Left lobe of liver (tissue), 2 donors: ENCODE data around the gene MSL1. TPM values are rescaled to one million over a fixed set of nuclear protein-coding genes. Genes with fewer than 3 reads are reported as not detected.

Experiments used
- ATAC-seq: fragments of 200-7000 bp; cut with Tn5 transposase; one replicate; pipeline ENCODE4 v1.9.1; 2020; ENCODE audit warnings: mild to moderate bottlenecking, moderate library complexity
- DNase-seq: peaks from one replicate; pipeline ENCODE4 v3.0.0-alpha.2; 2020; ENCODE audit warnings: low spot score
- total RNA-seq: library from RNA; stranded (reverse); gene quantifications from one replicate; pipeline ENCODE4 v1.2.1, GENCODE V29; 2021
- donor health status: DM: no; HTN: no; CAD: no; lungs with moderate emphysema.
- donor health status: DM: no; HTN: yes; CAD: no.

Gene MSL1
- total RNA-seq, 1 donor from 2014 or later: 45.9 TPM

GRCh38 chr17:40103688-40104087 lies 18.1 kb upstream of the MSL1 start:
- DNase-seq (no peak), ATAC-seq (no peak)

DNA sequence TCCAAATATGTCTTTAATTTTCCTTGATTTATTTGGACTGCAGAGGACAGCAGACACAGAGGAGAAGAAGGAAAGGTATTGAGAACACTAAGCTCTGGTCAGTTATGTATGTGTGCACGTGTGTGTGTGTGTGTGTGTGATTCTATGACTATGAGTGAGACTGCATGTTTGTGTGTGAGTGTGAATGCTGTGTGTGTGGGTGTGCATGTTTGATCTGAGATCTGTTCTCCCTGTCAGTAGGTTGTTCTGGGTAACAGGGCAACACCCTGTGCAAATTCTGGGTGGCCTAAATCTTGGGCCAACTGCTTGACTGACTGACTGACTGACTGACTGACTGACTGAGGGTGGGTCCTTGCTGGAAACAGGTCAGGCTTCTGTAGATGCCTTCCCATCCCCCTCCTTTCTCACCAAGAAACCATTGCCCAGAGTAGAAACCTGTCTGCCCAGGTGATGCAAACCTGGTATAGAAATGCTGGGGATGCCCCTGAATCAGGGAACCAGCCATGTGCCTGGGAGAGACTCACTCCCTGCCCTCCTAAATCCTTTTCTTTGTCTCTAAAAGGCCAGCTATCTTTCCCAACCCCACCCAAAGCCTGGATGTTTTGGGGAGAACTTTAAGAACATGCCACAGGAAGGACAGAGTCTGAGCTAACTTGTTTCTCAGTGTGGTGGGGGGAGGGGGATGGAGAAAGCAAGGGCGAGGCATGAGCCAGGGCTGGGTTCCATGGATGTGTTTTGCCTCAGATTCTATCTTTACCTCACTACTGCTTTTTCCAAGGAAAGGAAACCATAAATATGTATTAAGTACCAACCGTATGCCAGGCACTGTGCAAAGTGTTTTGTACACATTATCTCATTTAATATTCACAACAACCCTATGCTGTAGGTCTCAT lies 16.9 kb upstream of the MSL1 start:
- ATAC-seq (no peak), DNase-seq (no peak)

- DNase-seq: no peak
Measured at GRCh38 chr17:40105861-40106759, 15.7 kb upstream of the MSL1 start.

GRCh38 chr17:40106760-40107521 lies 14.8 kb upstream of the MSL1 start:
- no peak for ATAC-seq
- DNase-seq: no peak

More at GRCh38 chr17:40105861-40106759, 15.7 kb upstream of the MSL1 start:
- no peak for ATAC-seq

GRCh38 chr17:40107522-40108174 lies 14.1 kb upstream of the MSL1 start:
- no peak for DNase-seq
- ATAC-seq: no peak

DNA sequence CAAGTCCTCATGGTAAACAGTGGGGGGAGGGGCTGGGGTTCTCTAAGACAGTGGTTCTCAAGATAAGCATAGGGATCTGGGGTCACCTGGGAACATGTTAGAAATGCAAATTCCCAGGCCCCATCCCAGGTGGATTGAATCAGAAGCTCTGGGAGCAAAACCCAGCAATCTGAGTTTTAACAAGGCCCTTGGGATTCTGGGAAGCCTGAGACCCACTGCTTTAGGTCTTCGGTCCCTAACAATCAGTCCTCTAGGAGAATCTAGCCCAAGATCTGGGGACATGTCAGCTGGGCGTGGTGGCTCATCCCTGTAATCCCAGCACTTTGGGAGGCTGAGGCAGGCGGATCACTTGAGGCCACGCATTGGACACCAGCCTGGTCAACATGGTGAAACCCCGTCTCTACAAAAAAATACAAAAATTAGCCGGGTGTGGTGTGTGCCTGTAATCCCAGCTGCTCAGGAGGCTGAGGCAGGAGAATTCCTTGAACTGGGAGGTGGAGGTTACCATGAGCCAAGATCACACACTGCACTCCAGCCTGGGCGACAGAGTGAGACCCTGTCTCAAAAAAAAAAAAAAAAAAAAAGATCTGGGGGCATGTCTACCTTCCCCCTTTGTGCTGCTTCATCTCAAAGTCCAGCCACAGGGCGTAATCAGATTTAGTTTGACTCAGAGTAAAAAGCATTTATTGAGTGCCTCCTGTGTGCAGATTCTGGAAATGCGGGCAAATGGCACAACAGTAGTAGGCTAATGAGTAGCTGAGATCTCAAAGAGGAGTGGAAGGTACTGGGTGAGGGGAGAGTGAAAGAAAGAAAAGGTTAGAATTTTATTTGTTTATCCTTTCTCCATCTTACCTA lies 12.6 kb upstream of the MSL1 start:
- DNase-seq (no peak), ATAC-seq (no peak)

DNA sequence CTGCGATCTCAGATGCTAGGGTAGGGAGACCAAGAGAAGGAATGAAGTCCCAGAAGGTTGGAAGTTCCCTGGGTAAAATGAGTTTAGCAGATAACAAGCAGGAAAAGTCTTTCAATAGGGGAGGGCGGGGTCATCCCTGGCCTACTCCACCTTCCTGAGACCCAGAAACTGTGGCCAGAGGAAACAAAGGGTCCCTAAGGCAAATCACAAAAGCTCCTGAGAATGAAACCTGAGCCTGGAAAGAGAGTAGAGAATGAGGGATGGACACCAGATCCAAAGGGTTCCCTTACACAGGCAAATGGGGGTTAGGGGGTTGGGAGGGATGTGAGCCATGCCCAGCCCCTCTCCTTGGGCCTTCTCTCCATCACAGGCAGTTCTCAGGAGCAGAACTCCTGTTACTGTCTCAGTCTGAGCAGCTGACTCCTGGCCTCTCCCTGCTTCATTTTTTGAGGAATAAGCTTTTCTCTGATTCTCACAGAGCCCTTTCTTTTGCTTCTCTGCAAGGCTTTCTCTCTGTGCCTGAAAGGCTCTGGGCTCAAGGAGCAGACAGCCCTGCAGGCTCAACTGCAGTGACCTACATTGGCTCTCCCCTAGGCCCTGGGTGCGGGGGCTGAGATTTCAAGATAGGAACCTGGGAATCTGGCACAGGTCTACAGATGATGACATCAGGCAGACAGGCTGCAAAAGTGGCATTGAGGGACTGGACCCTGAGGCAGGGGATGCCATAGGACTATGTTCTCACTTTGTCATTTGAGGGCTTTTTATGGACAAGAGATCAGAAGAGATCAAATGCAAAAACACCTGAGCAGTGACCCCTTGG lies 11.5 kb upstream of the MSL1 start:
- ATAC-seq (no peak), DNase-seq (no peak)

GRCh38 chr17:40111221-40112128 lies 10.3 kb upstream of the MSL1 start:
- DNase-seq: peak; percentile 90
- peak; percentile 73 for ATAC-seq

DNA sequence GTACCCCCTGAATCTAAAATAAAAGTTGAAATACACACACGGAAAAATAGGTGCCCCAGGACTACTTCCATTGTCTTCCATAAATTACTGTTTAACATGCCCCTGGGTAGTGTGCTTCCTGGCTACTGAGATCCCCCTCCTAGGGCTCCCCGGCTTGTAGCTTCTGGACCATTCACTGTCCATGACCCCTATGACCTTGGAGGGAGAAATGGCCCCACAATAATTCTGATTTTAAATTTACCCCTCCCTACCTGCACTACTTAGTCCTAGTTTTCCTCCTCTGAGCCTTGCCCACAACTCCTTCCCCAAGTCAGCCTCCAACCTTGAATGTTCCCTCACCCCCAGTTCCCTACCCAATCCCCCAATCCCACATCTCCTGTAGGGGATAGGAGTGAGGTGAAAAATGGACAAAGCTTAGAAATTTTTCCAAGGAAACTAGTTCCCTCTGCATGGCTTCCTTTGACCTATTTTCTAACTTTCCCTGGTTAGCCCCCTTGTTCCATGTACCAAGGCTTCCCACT lies 9.5 kb upstream of the MSL1 start:
- ATAC-seq: no peak
- DNase-seq: no peak

DNA sequence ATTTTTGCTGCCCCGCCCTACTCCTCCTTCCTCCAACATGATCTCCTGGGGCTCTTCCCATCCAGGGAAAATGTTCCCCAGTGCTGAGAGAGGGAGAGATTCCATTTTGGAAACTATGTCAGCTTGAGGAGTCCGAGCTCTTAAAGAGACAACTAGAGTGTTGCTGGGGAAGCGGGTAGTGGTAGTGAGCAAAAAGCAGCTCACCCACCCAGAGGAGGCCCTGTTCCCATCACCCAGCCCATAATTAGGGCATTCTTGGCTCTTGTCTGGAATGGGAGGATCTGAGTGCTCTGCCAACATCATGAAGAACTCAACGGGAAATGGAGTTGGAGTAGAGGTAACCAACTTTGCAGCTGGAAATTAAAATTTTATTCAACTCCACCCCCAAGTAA lies 9.1 kb upstream of the MSL1 start:
- DNase-seq (no peak), ATAC-seq (no peak)

DNA sequence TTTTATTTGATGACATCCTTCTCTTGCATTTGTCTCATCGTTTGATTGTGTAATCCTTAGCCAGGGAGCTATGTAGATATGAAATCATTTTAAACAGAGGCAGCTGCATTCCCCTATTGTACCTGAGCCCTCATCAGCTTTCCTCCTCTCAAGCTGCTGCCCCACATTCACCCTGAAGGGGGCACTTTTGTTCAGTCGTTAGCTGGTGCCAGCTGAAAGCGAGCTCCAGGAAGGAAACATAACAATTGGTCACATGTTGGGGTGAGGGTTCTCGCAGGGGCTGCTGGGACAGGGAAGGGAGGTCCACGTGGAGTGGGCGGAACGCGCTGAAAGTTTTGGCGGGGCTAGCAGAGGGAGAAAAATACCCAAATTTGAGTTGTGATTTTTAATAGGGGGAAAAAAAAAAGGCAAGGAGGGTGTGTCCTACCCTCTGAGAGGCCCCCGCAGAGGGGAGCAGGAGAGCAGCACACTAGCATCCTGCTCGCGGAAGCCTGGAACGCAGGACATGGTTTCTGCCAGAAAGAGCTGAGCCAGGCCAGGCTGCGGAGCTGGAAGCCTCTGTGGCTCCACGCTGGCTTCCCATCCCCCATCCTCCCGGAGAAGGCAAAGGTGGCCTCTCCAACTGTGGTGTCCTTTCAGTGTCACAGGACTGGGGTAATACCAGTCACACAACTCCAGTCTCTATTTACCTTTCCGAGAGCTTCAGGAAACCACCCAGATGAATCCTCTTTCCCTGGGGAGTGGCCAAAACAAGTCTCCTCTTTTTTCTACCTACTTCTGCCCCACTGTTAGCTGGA lies 8.5 kb upstream of the MSL1 start:
- ATAC-seq (peak; percentile 71), DNase-seq (peak; percentile 95)

DNA sequence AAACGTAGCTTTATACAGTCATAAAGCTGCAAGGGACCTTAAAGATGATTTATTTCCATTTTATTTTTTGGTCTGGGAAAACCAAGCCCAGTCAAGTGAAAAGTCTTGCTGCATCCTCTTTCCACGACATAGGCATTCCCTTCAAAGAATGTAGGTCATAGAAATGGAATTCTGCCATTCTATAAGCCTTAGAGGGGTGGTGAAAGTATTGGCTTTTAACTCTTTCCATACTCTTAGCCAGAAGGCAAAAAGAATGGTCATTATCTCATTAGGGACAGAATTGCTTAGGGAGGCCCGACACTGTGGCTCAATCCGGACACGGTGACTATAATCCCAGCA lies 7.9 kb upstream of the MSL1 start:
- ATAC-seq (no peak), DNase-seq (no peak)

- DNase-seq: no peak
- ATAC-seq: no peak
Measured at GRCh38 chr17:40115101-40115436, 6.7 kb upstream of the MSL1 start.

DNA sequence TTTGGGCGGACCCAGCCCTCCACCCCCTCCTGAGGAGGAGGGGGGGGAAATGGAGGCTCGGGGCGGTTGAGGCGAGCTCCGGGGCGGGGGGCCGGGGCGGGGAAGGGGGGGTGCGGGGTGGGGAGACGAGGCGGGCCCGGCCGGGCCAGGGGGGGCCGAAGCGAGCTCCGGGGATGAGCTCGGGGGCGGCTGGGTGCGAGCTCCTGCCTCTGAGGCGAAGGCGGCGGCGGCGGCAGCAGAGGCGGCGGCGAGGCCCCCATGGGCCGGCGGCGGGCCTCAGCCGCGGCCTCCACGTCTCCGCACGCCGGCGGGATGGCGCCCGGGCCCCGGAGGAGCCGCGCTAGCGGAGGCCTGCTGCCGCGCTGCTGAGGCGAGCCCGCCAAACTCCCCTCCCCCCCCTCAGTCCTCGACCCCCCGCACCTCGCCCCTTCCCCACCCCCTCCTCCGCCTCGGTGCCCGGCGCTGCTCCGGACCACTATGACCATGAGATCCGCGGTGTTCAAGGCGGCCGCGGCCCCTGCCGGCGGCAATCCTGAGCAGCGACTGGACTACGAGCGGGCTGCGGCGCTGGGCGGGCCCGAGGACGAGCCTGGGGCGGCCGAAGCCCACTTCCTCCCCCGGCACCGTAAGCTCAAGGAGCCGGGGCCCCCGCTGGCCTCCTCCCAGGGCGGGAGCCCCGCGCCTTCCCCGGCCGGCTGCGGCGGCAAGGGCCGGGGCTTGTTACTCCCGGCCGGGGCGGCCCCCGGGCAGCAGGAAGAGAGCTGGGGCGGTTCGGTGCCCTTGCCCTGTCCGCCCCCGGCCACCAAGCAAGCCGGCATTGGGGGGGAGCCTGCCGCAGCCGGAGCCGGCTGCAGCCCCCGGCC lies 596 bp downstream of the MSL1 start:
- DNase-seq: peak; percentile 64
- peak; percentile 52 for ATAC-seq

GRCh38 chr17:40122999-40123810 lies 1.4 kb downstream of the MSL1 start:
- DNase-seq: peak; percentile 62
- ATAC-seq: peak; percentile 36
